CD14-positive monocyte (primary cell): ENCODE results near the gene HNRNPUL1. TPM values are rescaled to one million over a fixed set of nuclear protein-coding genes. Genes with fewer than 3 reads are reported as not detected.

ENCODE experiments used
- DNase-seq, 3 donors: peaks; one replicate each; pipeline ENCODE4 v3.0.0-alpha.2; 2011 to 2022
- H2AFZ ChIP-seq: 2 replicates; pipeline ENCODE4 v1.6.0; 2012; ENCODE audit warnings: mild to moderate bottlenecking, low read depth, low read length, inconsistent platforms; ENCODE audit not compliant: insufficient read depth, poor library complexity, severe bottlenecking
- H3K27ac ChIP-seq, 2 donors: 1 replicate in 1 of 2; 2 replicates in 1 of 2; pipeline ENCODE4 v1.5.1; 2012 to 2013; ENCODE audit warnings: low read length in 2 of 2, control low read depth in 1 of 2, inconsistent platforms in 1 of 2, low read depth in 1 of 2, mild to moderate bottlenecking in 1 of 2
- H3K27me3 ChIP-seq, 2 donors: one replicate each; pipeline versions ENCODE4 v1.6.0 to v1.6.1; 2011 to 2013; ENCODE audit warnings: low read length in 2 of 2; ENCODE audit not compliant: control insufficient read depth in 2 of 2, insufficient read depth in 2 of 2
- H3K36me3 ChIP-seq, 2 donors: replicated peaks in 1 of 2; 1 replicate in 1 of 2; 2 replicates in 1 of 2; pipeline versions ENCODE4 v1.5.1 to v1.6.1; 2012 to 2013; ENCODE audit warnings: low read length in 2 of 2, control low read depth in 1 of 2, inconsistent platforms in 1 of 2, mild to moderate bottlenecking in 1 of 2; ENCODE audit not compliant: insufficient read depth in 2 of 2, control insufficient read depth in 1 of 2
- H3K4me1 ChIP-seq, 2 donors: 1 replicate in 1 of 2; 2 replicates in 1 of 2; pipeline versions ENCODE4 v1.5.1 to v1.6.1; 2012 to 2013; ENCODE audit warnings: low read length in 2 of 2, control low read depth in 1 of 2, inconsistent platforms in 1 of 2, mild to moderate bottlenecking in 1 of 2, moderate library complexity in 1 of 2; ENCODE audit not compliant: insufficient read depth in 2 of 2, control insufficient read depth in 1 of 2
- H3K4me2 ChIP-seq: replicated peaks from 2 replicates; pipeline ENCODE3; 2012; ENCODE audit warnings: low read length, moderate library complexity, mild to moderate bottlenecking; ENCODE audit not compliant: poor library complexity, severe bottlenecking; ENCODE audit errors: extremely low read depth
- H3K4me3 ChIP-seq, 3 experiments: fragments of 200-600 bp in 1 of 3; sonication (generic) in 1 of 3; replicated peaks in 1 of 3; 1 replicate in 2 of 3; 2 replicates in 1 of 3; pipeline ENCODE4 v1.5.1; 2011 to 2013; ENCODE audit warnings: low read length in 3 of 3, mild to moderate bottlenecking in 3 of 3, control low read depth in 2 of 3, low read depth in 2 of 3, inconsistent platforms in 1 of 3, moderate library complexity in 1 of 3
- H3K79me2 ChIP-seq: 2 replicates; pipeline ENCODE4 v1.6.0; 2012; ENCODE audit warnings: mild to moderate bottlenecking, control low read depth, inconsistent platforms, low read length, moderate library complexity; ENCODE audit not compliant: insufficient read depth
- H3K9ac ChIP-seq: 2 replicates; pipeline ENCODE4 v1.6.0; 2017; ENCODE audit warnings: low read length, mild to moderate bottlenecking; ENCODE audit not compliant: insufficient read depth, poor library complexity, severe bottlenecking
- H3K9me3 ChIP-seq, 2 donors: replicated peaks in 1 of 2; 1 replicate in 1 of 2; 2 replicates in 1 of 2; pipeline versions ENCODE4 v1.5.1 to v1.6.1; 2012 to 2013; ENCODE audit warnings: low read length in 2 of 2, control low read depth in 1 of 2; ENCODE audit not compliant: control insufficient read depth in 1 of 2, insufficient read depth in 1 of 2
- H4K20me1 ChIP-seq: 2 replicates; pipeline ENCODE4 v1.6.0; 2012; ENCODE audit warnings: mild to moderate bottlenecking, low read length, control low read depth, moderate library complexity; ENCODE audit not compliant: insufficient read depth
- H3K27ac Mint-ChIP-seq, 7 donors: one replicate each; pipeline ENCODE4 v1.8.0; 2020; ENCODE audit warnings: mild to moderate bottlenecking in 7 of 7, mixed read lengths in 7 of 7, moderate library complexity in 6 of 7, inconsistent platforms in 2 of 7
- H3K27me3 Mint-ChIP-seq, 3 donors: one replicate each; pipeline ENCODE4 v1.8.0; 2021 to 2022; ENCODE audit warnings: low read depth in 3 of 3, mild to moderate bottlenecking in 3 of 3, mixed read lengths in 3 of 3, moderate library complexity in 3 of 3, inconsistent platforms in 1 of 3
- H3K36me3 Mint-ChIP-seq, 2 donors: one replicate each; pipeline ENCODE4 v1.8.0; 2020; ENCODE audit warnings: mixed read lengths in 2 of 2, inconsistent platforms in 1 of 2, mild to moderate bottlenecking in 1 of 2
- H3K4me1 Mint-ChIP-seq: one replicate; pipeline ENCODE4 v1.8.0; 2020; ENCODE audit warnings: mild to moderate bottlenecking, mixed read lengths
- H3K4me3 Mint-ChIP-seq, 2 donors: one replicate each; pipeline ENCODE4 v1.8.0; 2020; ENCODE audit warnings: mild to moderate bottlenecking in 2 of 2, mixed read lengths in 2 of 2, moderate library complexity in 1 of 2
- H3K9me3 Mint-ChIP-seq, 7 donors: one replicate each; pipeline ENCODE4 v1.8.0; 2020 to 2022; ENCODE audit warnings: mixed read lengths in 7 of 7, mild to moderate bottlenecking in 6 of 7, moderate library complexity in 6 of 7, inconsistent platforms in 2 of 7
- WGBS: methylation state at CpG from one replicate; pipeline ENCODE4 v1.1.5; 2013; ENCODE audit warnings: missing lambda C conversion rate; ENCODE audit not compliant: insufficient coverage; 5-methylcytosine and 5-hydroxymethylcytosine counted together
- intact Hi-C, 2 donors: fragments of 100-400 bp; cut with micrococcal nuclease; formaldehyde crosslinking; loops; one replicate each; pipeline versions ENCODE4 v1.15.0 to v1.15.1; 2023
- polyA plus RNA-seq, 3 donors: library from polyadenylated mRNA; depleted of rRNA in 1 of 3; unstranded in 2 of 3; stranded (reverse) in 1 of 3; fragments of 300-500 nt in 2 of 3; fragments of >200 nt in 1 of 3; fragmentation: Illumina TruSeq in 2 of 3; gene quantifications; 1 replicate in 2 of 3; 2 replicates in 1 of 3; pipeline ENCODE4 v1.2.3, GENCODE V29; 2012 to 2021
- TF ChIP-seq, protein P1 (sequence below): fragments of 200-600 bp; IDR thresholded peaks from one replicate; pipeline ENCODE4 v1.8.0; 2022; ENCODE audit warnings: antibody characterized with exemption, mild to moderate bottlenecking

Gene HNRNPUL1
- polyA plus RNA-seq, 3 donors = 22.6 to 55.3 (median 30.3) TPM

- H3K4me1 Mint-ChIP-seq = peaks cover 37% of the 10 kb centered on the region
- Histone ChIP-seq H3K36me3 (peaks cover 6 to 16% of the 10 kb centered on the region in 2 donors), H2AFZ (peak overlapping the region; percentile 37), H3K9me3 (no peaks in the 10 kb centered on the region), H3K4me2 (peak overlapping the region; percentile 92), H3K27ac (peak overlapping the region; percentile 99 to 100), H3K79me2 (peaks cover 42% of the 10 kb centered on the region), H3K9ac (peak overlapping the region; percentile 96), H3K4me3 (peak overlapping the region; percentile 73 to 88 (median 84)), H3K4me1 (peaks cover 33 to 37% of the 10 kb centered on the region in 2 donors), H3K27me3 (peaks cover 0 to 5% of the 10 kb centered on the region in 2 donors), H4K20me1 (peaks cover 16% of the 10 kb centered on the region)
- 0% methylated on average over 40 of the region's 46 CpGs for WGBS
- peak; percentile 83 to 87 (median 85) for DNase-seq
- H3K4me3 Mint-ChIP-seq = peak overlapping the region; percentile 96
- H3K27me3 Mint-ChIP-seq = peaks cover 4 to 16% (median 12%) of the 10 kb centered on the region in 3 donors
- H3K27ac Mint-ChIP-seq = peak overlapping the region; percentile 99 to 100 (median 100)
- TF ChIP-seq, protein P1, sequence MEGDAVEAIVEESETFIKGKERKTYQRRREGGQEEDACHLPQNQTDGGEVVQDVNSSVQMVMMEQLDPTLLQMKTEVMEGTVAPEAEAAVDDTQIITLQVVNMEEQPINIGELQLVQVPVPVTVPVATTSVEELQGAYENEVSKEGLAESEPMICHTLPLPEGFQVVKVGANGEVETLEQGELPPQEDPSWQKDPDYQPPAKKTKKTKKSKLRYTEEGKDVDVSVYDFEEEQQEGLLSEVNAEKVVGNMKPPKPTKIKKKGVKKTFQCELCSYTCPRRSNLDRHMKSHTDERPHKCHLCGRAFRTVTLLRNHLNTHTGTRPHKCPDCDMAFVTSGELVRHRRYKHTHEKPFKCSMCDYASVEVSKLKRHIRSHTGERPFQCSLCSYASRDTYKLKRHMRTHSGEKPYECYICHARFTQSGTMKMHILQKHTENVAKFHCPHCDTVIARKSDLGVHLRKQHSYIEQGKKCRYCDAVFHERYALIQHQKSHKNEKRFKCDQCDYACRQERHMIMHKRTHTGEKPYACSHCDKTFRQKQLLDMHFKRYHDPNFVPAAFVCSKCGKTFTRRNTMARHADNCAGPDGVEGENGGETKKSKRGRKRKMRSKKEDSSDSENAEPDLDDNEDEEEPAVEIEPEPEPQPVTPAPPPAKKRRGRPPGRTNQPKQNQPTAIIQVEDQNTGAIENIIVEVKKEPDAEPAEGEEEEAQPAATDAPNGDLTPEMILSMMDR = no peak
- intact Hi-C loops = loop anchor here (2.0 to 10.0 kb wide), 5 partner anchors 36 to 172 kb away; partner anchors contain the start of genes DMAC2 (in 1 of the 2) and TGFB1 (in 1 of the 2)
- H3K9me3 Mint-ChIP-seq = peaks cover 0 to 3% (median 0%) of the 10 kb centered on the region in 7 donors
- H3K36me3 Mint-ChIP-seq = peaks cover 11 to 14% of the 10 kb centered on the region in 2 donors
These were observed 926 bp upstream of the HNRNPUL1 start for GRCh38 chr19:41263042-41263849.

GRCh38 chr19:41264581-41265394 is 616 bp downstream of the HNRNPUL1 start:
- peaks cover 0 to 5% of the 10 kb centered on the region in 2 donors for H3K27me3 ChIP-seq
- Mint-ChIP-seq H3K4me1 (peaks cover 37% of the 10 kb centered on the region), H3K4me3 (peak overlapping the region; percentile 96 to 97), H3K27me3 (peaks cover 4 to 11% (median 4%) of the 10 kb centered on the region in 3 donors), H3K27ac (peak overlapping the region; percentile 92 to 100 (median 100)), H3K9me3 (no peaks in the 10 kb centered on the region), H3K36me3 (peaks cover 25 to 26% of the 10 kb centered on the region in 2 donors)
- H3K9ac ChIP-seq = peak overlapping the region; percentile 99
- peaks cover 33 to 37% of the 10 kb centered on the region in 2 donors for H3K4me1 ChIP-seq
- H3K4me3 ChIP-seq = peak overlapping the region; percentile 74 to 91 (median 79)
- peak in 1 of 3 donors; percentile 4 for DNase-seq
- peaks cover 57% of the 10 kb centered on the region for H3K79me2 ChIP-seq
- no peaks in the 10 kb centered on the region for H3K9me3 ChIP-seq
- TF ChIP-seq, protein P1 = peak; percentile 7
- H3K27ac ChIP-seq = peak overlapping the region; percentile 77 to 95
- peak overlapping the region; percentile 90 for H3K4me2 ChIP-seq
- H2AFZ ChIP-seq = peak overlapping the region; percentile 80
- intact Hi-C loops = loop anchor here (5.0 to 10.0 kb wide), 5 partner anchors 37 to 170 kb away; partner anchors contain the start of genes DMAC2 (in 1 of the 2) and TGFB1 (in 1 of the 2)
- peaks cover 20 to 32% of the 10 kb centered on the region in 2 donors for H3K36me3 ChIP-seq
- H4K20me1 ChIP-seq = peaks cover 30% of the 10 kb centered on the region
- under 1% methylated on average over 69 of the region's 75 CpGs for WGBS
